HG03378 (cell line): ENCODE measurements around the gene FOCAD.
"Not testable (repeated sequence)": the region's sequence is repeated elsewhere in the genome, so short reads cannot be mapped to it uniquely, and the experiment has no call there.

Experiments
- ATAC-seq: cut with Tn5 transposase; IDR thresholded peaks from one replicate; pipeline ENCODE4 v1.9.1; 2021; ENCODE audit warnings: mild to moderate bottlenecking, moderate library complexity; ENCODE audit not compliant: unreplicated experiment

FOCAD gene

DNA sequence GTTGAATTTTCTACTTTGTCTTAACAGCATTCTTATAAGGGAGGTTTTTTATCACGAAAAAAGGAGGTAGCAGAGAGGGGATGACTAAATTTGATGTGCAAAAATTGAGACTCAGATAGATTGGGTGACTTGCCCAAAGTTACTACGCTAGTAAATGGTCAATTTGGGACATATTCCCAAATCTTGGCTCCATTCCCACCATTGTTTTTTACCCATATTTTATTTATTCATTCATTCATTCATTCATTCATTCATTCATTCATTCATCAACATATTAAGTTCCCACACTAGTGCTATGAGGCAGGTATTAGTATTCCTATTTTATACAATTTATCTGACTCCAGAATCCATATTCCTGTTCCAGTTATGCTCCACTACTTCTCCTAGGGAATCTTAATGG lies 261.8 kb downstream of the FOCAD start:
- ATAC-seq: no peak

DNA sequence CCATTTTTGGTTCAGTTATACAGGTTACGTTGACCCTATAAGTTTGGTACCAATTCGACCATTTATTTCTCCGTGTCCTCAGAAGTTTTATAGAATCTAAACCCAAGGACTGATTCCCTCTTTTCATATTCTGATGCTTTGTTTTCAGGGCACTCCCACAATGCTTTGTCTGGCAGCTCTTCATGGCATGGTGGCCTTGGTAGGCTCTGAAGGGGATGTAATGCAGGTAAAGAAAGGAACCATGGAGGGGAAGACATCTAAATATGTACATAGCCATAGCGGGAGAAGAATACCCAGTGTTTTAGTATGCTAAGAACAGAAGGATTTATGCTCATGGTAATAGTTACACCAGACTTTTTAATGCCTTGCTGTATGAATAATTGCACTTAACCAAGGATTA lies 264.6 kb downstream of the FOCAD start:
- no peak for ATAC-seq

DNA sequence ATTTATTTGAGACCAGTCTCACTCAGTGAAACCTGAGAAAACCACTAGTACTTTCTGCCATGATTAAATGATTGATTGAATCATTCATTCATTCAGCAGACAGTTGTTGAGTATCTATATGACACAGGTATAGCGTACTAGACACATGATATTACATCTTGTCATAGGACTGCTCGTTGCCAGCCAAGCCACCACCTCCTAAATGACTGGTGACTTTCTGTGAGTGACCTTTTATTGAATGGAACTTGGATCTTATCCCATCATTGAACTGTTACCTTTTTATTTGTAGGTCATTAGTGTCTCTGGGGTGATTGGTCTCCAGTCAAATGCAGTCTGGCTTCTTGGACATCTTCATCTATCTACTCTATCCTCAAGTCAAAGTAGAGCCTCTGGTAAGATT lies 266.6 kb downstream of the FOCAD start:
- ATAC-seq: no peak

DNA sequence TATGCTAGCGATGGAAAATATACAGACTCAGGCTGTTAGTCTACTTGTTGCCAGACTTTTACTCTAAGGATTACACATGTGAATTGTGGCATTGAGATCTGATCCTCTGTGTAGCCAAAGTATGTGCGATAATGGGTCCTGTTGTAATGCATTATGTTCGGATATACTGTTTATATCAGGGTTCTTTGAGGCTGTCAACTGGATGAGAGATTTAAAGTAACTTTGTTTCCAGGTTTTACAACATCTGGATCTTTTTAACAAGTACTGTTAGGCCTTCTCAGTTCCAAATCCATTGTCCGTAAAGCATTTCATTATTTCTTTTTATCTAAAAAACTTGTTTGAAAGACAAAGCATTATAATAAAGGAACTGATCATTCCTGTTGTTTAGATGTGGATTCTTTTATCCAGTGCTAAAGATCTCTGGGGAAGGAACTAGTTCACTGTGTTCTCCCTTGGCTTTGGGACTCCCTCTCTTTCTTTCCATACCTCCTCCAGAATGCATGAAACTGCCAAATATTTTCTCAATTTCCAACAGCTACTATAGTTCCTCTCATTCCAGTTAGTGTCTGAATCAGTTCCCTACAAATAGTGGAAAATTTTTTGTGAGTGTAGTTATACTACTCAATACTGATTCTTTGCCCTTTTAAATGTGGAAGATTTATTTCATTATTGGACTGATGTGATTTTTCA lies 278.6 kb downstream of the FOCAD start:
- ATAC-seq: no peak

DNA sequence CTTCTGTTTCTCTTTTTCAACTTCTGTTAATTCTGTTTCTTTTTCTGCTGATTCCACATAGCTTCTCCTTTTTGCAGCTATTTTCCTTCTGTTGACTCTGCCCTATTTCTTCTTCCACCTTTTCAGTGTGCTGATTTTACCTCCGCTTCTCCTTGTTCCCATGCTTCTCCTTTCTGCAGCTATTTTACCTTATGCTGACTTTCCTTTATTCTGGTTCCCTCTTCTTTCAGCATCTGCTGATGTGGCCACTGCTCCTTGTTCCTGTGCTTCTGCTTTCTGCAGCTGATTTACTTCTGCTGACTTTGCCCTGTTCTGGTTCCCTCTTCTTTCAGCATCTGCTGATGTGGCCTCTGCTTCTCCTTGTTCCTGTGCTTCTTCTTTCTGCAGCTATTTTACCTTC lies 288.6 kb downstream of the FOCAD start:
- ATAC-seq: no peak

DNA sequence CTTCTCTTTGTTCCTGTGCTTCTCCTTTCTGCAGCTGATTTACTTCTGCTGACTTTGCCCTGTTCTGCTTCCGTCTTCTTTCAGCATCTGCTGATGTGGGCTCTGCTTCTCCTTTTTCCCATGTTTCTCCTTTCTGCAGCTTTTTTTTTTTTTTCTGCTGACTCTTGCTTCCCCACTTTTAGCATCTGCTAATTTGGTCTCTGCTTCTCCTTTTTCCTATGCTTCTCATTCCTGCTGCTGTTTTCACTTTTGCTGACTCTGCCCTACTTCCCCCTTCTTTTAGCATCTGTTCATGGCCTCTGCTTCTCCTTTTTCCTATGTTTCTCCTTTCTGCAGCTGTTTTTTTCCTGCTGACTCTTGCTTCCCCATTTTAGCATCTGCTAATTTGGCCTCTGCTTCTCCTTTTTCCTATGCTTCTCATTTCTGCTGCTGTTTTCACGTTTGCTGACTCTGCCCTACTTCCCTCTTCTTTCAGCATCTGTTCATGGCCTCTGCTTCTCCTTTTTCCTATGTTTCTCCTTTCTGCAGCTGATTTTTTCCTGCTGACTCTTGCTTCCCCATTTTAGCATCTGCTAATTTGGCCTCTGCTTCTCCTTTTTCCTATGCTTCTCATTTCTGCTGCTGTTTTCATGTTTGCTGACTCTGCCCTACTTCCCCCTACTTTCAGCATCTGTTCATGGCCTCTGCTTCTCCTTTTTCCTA lies 289.3 kb downstream of the FOCAD start:
- ATAC-seq: not testable (repeated sequence)

DNA sequence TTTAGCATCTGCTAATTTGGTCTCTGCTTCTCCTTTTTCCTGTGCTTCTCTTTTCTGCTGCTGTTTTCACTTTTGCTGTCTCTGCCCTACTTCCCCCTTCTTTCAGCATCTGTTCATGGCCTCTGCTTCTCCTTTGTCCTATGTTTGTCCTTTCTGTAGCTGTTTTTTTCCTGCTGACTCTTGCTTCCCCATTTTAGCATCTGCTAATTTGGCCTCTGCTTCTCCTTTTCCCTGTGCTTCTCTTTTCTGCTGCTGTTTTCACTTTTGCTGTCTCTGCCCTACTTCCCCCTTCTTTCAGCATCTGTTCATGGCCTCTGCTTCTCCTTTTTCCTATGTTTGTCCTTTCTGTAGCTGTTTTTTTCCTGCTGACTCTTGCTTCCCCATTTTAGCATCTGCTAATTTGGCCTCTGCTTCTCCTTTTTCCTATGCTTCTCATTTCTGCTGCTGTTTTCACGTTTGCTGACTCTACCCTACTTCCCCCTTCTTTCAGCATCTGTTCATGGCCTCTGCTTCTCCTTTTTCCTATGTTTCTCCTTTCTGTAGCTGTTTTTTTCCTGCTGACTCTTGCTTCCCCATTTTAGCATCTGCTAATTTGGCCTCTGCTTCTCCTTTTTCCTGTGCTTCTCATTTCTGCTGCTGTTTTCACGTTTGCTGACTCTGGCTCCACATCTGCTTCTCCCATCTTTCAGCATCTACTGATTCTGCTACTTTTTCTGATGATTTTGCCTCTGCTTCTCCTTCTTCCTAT lies 290.3 kb downstream of the FOCAD start:
- not testable (repeated sequence) for ATAC-seq

DNA sequence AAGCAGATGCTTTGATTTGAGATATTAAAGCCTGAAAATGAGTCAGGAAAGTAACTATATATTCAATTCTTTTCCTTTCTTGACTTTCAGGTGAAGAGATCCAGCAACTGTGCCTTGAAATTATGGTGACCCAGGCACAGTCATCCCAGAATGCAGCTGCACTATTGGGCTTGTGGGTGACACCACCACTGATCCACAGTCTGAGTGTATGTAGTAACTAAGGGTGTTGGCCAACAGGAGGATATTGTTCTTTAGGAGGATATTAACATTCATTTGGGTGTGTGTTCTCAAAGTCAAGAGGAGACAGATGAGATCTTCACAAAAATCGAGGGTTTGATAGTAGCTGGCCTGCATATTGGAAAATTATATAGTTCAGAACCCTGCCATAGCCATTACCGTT lies 294.2 kb downstream of the FOCAD start:
- no peak for ATAC-seq

DNA sequence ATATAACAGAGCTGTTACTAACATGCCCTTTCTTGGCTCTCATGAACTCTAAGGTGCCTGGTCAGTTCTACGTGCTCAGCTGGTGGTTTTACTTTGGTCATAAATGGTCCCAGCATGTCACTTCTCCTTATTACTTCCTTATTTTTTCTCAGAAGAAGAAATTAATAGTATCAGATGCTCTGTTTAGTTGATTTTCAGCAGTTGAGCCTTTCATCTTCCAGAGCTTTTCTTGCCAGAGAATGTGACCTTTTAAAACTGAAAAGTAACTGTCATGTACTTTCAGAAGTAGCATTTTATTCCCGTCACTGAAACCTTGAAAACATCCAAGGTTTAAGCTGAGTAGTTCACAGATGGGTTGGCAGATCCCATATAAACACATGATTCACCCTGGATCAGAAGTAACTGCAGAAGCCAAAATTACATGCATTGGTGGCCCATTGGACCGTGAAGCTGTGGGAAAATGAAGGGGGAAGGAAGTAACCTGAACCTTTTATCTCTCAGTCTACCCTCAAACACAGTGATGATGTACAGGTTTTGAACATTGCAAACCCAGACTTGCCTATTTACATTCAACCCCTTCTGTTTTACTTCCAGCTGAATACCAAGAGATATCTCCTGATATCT lies 296.9 kb downstream of the FOCAD start:
- ATAC-seq: peak; percentile 86

DNA sequence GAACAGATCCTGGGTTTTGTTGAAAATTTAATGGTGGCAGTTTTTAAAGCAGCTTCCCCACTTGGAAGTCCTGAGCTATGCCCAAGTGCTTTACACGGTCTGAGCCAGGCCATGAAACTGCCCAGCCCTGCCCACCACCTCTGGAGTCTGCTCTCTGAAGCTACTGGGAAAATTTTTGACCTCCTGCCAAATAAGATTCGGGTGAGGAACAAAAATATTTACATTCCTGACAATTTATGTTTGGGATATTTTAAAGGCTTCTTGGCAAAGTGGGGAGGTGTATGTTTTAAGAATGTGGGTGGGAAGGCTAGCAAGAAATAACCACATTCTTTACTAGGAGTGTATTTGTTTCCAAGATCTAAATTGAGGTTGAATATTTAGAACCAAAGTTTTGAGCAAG lies 297.4 kb downstream of the FOCAD start:
- no peak for ATAC-seq

DNA sequence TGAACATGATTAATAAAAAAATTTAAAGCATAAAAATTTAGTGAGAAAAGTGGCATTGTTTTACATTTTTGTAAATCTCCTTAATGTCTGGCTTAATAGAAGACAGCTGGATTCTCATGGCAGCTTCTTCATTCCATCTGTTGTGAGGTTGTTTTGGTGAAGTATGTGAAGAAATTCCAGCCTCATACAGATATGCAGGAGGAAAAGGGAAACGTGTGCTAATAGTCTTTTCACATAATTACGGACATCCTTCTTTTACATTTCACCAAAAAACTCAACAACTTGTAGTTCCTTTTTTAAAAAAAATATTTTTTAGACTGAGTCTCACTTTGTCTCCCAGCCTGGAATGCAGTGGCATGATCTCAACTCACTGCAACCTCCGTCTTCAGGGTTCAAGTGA lies 300.4 kb downstream of the FOCAD start:
- ATAC-seq: no peak

DNA sequence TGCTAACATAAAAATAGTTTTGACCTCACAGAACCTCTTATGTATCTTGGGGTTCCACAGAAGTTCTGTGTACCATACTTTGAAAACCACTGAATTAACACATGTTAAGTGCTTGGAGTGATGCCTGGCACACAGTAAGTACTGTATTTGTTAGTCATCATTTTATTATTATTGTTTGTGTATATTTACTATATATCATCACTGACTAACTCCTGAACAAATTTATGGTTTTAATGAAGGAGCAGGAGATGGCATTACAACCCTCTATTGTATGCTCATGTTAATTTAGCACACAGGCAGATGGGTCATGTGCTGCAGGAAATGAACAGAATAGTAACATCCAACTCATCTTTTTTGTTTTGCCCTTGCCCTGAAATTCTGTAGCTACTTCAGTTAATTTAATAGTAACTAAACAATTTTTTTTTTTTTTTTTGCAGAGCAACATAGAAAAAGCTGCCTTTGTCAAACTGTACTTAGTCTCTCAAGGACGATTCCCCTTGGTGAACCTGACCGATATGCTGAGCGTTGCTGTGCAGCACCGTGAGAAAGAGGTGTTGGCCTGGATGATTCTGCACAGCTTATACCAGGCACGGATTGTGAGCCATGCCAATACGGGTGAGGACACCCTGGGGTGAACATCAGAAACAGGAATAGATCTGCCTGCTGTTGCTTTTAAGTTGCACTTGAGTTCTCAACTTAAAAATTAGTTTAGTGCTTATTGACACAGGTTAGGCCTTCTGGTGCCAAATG lies 302.0 kb downstream of the FOCAD start:
- ATAC-seq: no peak

DNA sequence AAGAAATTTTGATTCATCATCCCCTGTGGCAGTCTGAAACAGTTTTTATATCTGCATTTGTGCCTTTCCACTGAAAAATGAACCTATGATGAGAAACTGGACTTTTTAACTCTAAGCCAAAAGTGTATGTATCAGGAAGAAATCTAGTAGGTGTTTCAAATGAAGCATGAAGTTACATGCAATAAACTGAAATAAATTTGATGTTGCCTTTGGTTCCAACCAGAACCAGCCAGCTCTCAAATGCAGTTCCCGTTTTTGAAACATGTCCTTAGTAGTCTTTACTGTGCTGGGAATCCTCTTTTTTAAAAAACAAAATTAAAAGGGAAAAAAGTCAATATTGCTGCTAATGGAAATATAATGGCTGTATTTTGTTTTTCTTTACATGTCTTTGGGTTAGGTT lies 303.5 kb downstream of the FOCAD start:
- no peak for ATAC-seq

DNA sequence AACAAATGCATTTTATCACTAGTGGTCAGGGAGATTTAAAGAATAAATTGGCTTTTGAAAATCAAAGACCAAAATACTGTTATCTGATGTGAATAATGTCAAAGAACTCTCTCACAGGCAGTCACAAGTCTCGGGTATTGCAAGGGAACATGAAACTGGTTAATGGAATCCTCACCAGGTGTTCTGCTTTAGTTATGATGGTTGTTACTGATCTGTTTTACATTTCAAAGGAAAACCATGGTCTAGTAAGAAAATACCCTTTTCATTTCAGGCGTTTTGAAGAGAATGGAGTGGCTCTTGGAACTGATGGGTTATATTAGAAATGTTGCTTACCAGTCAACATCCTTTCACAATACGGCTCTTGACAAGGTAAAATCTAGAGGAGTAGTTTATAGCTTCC lies 304.0 kb downstream of the FOCAD start:
- ATAC-seq: no peak

DNA sequence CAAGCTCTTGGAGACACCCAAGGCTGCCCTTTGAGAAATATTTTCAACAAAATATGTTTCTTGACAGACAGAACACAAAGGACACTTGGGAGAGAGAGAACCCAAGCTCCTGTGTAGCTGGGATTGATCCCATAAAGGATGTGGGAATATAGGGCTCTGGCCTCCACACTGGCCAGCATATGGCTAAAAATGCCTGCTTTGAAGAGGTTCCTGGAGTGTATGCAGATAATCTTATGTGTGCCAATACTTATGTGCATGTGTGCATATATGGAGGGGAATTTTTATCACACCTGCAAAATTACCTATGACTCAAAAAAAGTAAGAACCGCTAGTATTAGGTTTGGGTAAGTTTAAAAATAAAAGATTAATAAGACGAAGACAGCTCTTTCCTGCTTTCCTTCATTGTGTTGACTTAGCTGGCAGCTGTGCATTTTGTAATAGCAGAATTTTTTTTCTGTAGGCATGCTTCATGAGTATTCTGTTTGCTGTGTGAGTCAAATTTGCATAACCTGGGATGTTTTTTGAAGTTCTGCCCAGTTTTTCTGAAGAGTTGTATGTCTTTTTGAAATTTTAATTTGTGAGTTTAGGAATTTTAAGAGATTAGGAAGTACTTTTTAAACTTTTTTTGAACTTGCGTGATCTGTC lies 304.7 kb downstream of the FOCAD start:
- ATAC-seq: no peak

DNA sequence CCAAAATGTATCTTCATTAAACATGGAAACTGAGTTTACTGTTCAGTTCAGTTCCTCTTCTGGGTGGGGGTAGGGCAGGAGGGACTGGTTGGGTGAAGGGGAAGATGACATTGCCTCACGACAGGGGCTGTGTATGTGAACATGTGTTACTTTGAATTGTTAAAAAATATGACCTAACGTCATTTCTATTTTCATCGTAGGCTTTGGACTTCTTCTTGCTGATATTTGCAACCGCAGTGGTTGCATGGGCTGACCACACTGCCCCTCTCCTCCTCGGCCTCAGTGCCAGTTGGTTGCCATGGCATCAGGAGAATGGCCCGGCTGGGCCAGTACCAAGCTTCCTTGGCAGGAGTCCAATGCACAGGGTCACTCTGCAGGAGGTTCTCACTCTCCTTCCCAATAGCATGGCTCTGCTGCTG lies 305.9 kb downstream of the FOCAD start:
- ATAC-seq: no peak

DNA sequence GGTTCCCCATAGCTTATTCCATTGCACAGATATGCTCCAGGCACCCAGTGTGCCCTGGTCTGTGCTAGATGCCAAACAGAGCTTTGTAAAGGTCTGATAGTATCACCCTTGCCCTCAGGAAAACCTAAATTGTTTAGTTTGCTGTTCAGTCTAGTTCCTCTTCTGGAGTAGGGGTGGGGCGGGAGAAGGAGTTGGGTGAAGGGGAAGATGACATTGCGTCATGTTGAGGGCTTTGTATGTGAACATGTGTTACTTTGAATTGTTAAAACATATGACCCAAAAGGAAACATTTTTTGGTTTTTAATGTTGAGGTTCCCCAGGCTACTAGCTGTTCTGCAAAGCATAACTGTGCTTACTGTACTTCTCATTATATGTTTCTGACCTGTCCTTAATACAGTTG lies 306.8 kb downstream of the FOCAD start:
- ATAC-seq: no peak

DNA sequence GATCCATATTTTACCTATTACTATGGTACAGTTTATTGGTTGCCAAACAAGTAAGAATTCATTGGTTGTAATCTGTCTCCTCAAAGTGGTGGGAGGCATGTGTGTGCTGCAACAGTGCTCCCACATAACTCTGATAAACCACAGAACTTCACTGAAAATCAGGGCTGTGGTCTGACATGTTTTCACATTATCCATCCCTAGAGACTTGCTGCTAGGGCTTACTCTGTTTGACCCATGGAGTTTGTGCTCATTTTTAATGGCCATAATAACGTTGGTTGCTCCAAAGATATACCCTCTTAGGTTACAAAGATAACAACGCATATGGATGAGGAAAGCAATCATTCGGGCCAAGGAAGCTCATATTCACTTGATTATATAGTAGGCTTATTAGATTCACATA lies 310.4 kb downstream of the FOCAD start:
- ATAC-seq: no peak

DNA sequence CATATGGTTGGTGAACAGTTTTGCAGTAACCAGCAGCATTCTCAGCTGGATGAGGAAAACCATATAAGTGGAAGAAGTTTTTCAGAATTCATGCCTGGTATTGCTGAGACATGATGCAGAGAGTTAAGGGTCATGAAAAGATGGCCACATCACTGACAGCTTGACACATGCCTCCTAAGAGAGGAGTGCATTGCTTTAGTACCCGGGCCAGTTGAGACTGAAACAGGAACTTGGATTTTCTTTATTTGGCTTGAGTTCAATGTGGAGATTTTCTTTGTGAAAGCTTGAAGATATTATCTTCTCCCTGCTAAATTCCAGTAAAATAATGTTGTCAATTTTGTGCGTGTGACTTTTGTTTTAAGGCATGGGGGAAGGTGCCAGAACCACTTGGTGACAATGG lies 311.6 kb downstream of the FOCAD start:
- no peak for ATAC-seq

DNA sequence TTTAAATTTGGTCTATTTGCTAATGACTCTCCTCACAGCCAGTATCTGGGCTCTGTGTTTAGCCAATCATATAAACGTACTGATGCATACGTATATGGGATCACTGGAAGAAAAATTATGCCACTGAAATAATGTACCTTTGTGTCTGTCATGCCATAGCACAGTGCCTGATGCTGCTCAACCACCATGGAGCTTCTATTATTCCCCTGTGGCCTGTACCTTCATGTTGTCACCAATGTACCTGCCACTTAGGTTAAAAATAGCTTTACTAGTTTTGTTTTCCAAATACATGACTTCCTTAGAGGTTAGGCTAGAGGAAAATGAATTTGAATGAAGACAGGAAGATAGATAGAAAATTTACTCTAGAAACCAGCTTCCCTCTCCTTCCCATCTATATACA lies 312.8 kb downstream of the FOCAD start:
- ATAC-seq: no peak
